Activated CD4-positive, alpha-beta T cell treated with anti-CD3 and anti-CD28 coated beads, Interleukin-2, amount 10 ng/mL, durations not matched to agents 7 days and 5 days (primary cell): ENCODE measurements around the gene ARHGEF38. TPM values are rescaled to one million over a fixed set of nuclear protein-coding genes. Genes with fewer than 3 reads are reported as not detected.

Experiments
- CTCF ChIA-PET: fragments of 350-600 bp; sonication (Branson Sonifier 250); formaldehyde crosslinking; loops from one replicate; lab custom pipeline; 2021; ENCODE audit warnings: antibody characterized with exemption; lab: Charles Lee
- POLR2A ChIA-PET: fragments of 350-600 bp; sonication (Branson Sonifier 250); formaldehyde crosslinking; loops from one replicate; lab custom pipeline; 2021; ENCODE audit warnings: antibody characterized with exemption; lab: Charles Lee
- DNase-seq: peaks from one replicate; pipeline ENCODE4 v3.0.0-alpha.2; 2020
- H3K27ac Mint-ChIP-seq: one replicate; pipeline ENCODE4 v1.8.0; 2021; ENCODE audit warnings: mild to moderate bottlenecking, moderate library complexity, mixed read lengths
- H3K27me3 Mint-ChIP-seq: one replicate; pipeline ENCODE4 v1.8.0; 2021; ENCODE audit warnings: mixed read lengths
- H3K36me3 Mint-ChIP-seq: one replicate; pipeline ENCODE4 v1.8.0; 2021; ENCODE audit warnings: low read depth, mixed read lengths
- H3K4me1 Mint-ChIP-seq: one replicate; pipeline ENCODE4 v1.8.0; 2021; ENCODE audit warnings: mixed read lengths
- H3K4me3 Mint-ChIP-seq: one replicate; pipeline ENCODE4 v1.8.0; 2021; ENCODE audit warnings: mild to moderate bottlenecking, moderate library complexity, mixed read lengths
- H3K9me3 Mint-ChIP-seq: one replicate; pipeline ENCODE4 v1.8.0; 2021; ENCODE audit warnings: mixed read lengths
- total RNA-seq, 2 experiments: library from RNA; stranded (reverse); gene quantifications; one replicate each; pipeline ENCODE4 v1.2.3, GENCODE V29; 2021

ARHGEF38 gene
- total RNA-seq, 2 experiments from 2014 or later, result not detected

DNA sequence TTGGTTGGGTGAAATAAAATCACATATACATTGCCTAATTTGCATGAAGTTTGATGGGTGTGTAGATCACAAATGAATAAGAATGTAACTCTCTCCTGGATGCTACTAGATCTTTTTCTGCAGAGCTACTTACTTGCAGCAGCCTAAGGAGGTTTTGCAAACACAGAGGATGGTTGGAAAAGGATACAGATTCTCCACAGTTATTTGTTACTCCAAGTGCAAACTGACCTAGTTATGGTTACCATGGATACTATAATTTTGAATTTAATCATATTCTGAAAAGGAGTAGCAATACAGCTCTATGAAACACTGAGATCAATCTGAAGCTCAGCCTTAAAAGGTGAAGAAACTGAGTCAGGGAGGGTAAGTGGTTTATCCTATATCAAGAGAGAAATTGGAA, 9.1 kb upstream of the ARHGEF38 start:
- no peaks in the 10 kb centered on the region for H3K9me3 Mint-ChIP-seq
- no peak for DNase-seq
- H3K27me3 Mint-ChIP-seq, result peaks cover 17% of the 10 kb centered on the region
- no peaks in the 10 kb centered on the region for H3K36me3 Mint-ChIP-seq
- peaks cover 11% of the 10 kb centered on the region for H3K4me1 Mint-ChIP-seq
- POLR2A ChIA-PET, result no interaction called here
- no peak overlapping the region for H3K4me3 Mint-ChIP-seq
- CTCF ChIA-PET, result interaction anchor here (1.3 kb wide), 1 partner anchor 12 kb away, joined by 5 read pairs; no protein-coding TSS in a partner anchor
- H3K27ac Mint-ChIP-seq, result no peak overlapping the region

GRCh38 chr4:105543881-105544280, 8.5 kb upstream of the ARHGEF38 start:
- Mint-ChIP-seq H3K36me3 (no peaks in the 10 kb centered on the region), H3K4me1 (peaks cover 11% of the 10 kb centered on the region), H3K9me3 (no peaks in the 10 kb centered on the region), H3K4me3 (no peak overlapping the region), H3K27ac (no peak overlapping the region), H3K27me3 (peaks cover 17% of the 10 kb centered on the region)
- CTCF ChIA-PET, result interaction anchor here (1.3 kb wide), 1 partner anchor 11 kb away, joined by 5 read pairs; no protein-coding TSS in a partner anchor
- no peak for DNase-seq
- POLR2A ChIA-PET, result no interaction called here

DNA sequence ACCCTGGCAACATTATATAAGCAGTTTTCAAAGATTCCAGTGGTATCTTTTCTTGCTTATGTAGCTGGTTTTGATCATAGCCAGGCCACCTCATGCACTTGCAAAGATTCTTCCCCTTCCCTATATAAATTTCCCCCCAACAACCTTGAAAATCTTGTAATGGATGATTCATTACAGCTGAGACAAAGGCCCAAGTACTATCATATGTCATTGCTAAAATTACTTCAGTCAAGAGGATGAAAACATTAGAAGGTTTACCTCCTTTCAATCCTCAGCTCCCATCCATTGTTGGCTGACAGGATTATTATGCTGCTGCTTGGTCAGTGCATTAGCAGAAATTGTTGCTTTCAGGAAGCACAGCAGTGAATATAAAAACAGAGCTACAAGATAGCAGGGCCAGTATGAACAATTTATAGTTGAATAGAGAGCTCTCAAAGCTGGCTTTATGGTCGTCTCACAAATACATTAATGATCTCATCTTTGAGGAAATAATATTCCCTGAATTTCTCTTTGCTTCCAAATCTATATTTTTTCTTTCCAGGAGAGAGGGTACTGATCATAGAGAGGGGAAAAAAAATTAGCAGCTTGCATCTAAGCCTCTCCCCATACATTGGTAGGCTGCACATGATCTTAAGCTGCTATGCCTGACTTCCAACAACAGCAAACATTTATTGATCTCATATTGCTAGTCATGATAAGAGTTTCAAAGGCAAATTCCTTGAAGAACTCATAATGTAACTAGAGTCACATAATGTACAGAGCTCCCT, 7.7 kb upstream of the ARHGEF38 start:
- POLR2A ChIA-PET, result no interaction called here
- Mint-ChIP-seq H3K27me3 (peaks cover 17% of the 10 kb centered on the region), H3K27ac (no peak overlapping the region), H3K4me1 (peaks cover 11% of the 10 kb centered on the region), H3K9me3 (no peaks in the 10 kb centered on the region), H3K4me3 (no peak overlapping the region), H3K36me3 (no peaks in the 10 kb centered on the region)
- no peak for DNase-seq
- CTCF ChIA-PET, result no interaction called here

DNA sequence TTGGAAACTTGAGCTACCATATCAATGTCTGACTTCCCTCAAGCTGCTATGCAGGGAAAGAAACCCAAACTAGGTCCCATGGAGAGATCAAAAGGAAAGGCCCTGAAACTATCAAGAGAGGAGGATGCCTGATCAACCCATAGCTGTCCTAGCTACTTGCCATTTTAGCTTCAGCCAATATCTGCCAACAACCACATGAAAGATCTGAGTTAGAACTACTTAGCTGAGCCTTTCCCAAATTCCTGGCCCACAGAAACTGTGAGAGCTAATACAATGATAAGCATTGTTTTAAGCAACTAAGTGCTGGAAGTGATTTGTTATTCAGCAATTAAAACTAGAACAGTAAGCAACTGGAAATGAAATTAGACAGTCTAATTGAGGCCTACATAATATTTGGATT, 6.3 kb upstream of the ARHGEF38 start:
- no peaks in the 10 kb centered on the region for H3K36me3 Mint-ChIP-seq
- POLR2A ChIA-PET, result no interaction called here
- CTCF ChIA-PET, result no interaction called here
- no peak overlapping the region for H3K4me3 Mint-ChIP-seq
- peaks cover 17% of the 10 kb centered on the region for H3K27me3 Mint-ChIP-seq
- no peak overlapping the region for H3K27ac Mint-ChIP-seq
- DNase-seq, result no peak
- no peaks in the 10 kb centered on the region for H3K9me3 Mint-ChIP-seq
- peaks cover 9% of the 10 kb centered on the region for H3K4me1 Mint-ChIP-seq

GRCh38 chr4:105547769-105548168, 4.7 kb upstream of the ARHGEF38 start:
- ChIA-PET CTCF (no interaction called here), POLR2A (no interaction called here)
- Mint-ChIP-seq H3K4me3 (no peak overlapping the region), H3K9me3 (no peaks in the 10 kb centered on the region), H3K27me3 (peaks cover 5% of the 10 kb centered on the region), H3K36me3 (no peaks in the 10 kb centered on the region), H3K27ac (no peak overlapping the region), H3K4me1 (no peaks in the 10 kb centered on the region)
- no peak for DNase-seq

DNA sequence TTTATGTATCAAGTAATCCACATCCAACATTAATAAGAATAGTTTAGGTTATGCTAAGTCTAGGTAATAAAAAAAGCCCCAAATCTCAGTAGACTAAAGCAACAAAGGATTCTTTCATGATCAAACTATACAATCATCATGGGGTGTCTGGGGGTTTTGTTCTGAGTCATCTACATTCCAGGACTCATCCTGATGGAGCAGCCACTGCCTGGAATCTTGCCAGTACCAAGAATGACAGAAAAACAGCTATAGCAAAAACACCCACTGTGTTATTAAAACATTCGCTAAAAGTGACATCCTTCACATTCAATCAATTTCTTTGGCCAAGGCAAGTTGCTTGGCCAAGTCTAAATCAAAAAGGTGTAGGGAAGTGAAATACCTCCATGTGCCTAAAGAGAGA, 3.9 kb upstream of the ARHGEF38 start:
- CTCF ChIA-PET, result interaction anchor here (1.5 kb wide), 1 partner anchor 74 kb away, joined by 3 read pairs; no protein-coding TSS in a partner anchor
- no peak overlapping the region for H3K27ac Mint-ChIP-seq
- POLR2A ChIA-PET, result no interaction called here
- DNase-seq, result no peak
- no peaks in the 10 kb centered on the region for H3K4me1 Mint-ChIP-seq
- no peaks in the 10 kb centered on the region for H3K36me3 Mint-ChIP-seq
- H3K27me3 Mint-ChIP-seq, result peaks cover 5% of the 10 kb centered on the region
- no peaks in the 10 kb centered on the region for H3K9me3 Mint-ChIP-seq
- H3K4me3 Mint-ChIP-seq, result no peak overlapping the region

- no peak overlapping the region for H3K27ac Mint-ChIP-seq
- POLR2A ChIA-PET, result no interaction called here
- H3K27me3 Mint-ChIP-seq, result no peaks in the 10 kb centered on the region
These were observed 1.8 kb upstream of the ARHGEF38 start for GRCh38 chr4:105550641-105551040.

DNA sequence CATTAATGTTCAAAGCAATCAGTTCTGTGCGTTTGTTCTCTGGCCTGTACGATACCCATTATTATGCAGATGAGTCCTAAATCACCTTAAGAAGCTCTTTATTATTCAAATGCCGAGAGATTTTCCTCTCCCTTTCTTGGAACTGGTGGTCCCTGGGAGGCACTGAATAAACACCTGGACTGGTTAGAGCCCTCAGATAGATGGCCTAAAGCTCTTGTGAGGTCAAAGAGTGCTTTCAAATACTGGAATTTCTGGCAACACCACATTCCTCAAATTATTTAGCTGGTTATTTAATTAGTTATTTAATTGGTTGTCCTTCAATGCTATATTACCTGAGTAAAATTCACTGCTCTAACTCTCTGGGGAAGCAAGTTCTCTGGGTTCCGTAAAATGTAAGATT, 3.0 kb downstream of the ARHGEF38 start:
- H3K36me3 Mint-ChIP-seq, result no peaks in the 10 kb centered on the region
- no peaks in the 10 kb centered on the region for H3K4me1 Mint-ChIP-seq
- peaks cover 3% of the 10 kb centered on the region for H3K27me3 Mint-ChIP-seq
- no peak overlapping the region for H3K4me3 Mint-ChIP-seq
- no peak for DNase-seq
- ChIA-PET CTCF (interaction anchor here (1.9 kb wide), 1 partner anchor 12 kb away, joined by 5 read pairs; no protein-coding TSS in a partner anchor), POLR2A (no interaction called here)
- no peaks in the 10 kb centered on the region for H3K9me3 Mint-ChIP-seq
- H3K27ac Mint-ChIP-seq, result no peak overlapping the region

More at GRCh38 chr4:105550641-105551040, 1.8 kb upstream of the ARHGEF38 start:
- CTCF ChIA-PET, result no interaction called here
- Mint-ChIP-seq H3K36me3 (no peaks in the 10 kb centered on the region), H3K4me1 (no peaks in the 10 kb centered on the region), H3K9me3 (no peaks in the 10 kb centered on the region), H3K4me3 (no peak overlapping the region)
- DNase-seq, result no peak

- no peaks in the 10 kb centered on the region for H3K4me1 Mint-ChIP-seq
- CTCF ChIA-PET, result no interaction called here
These were observed 3.8 kb downstream of the ARHGEF38 start for GRCh38 chr4:105556206-105556605.

GRCh38 chr4:105558277-105558676, 5.9 kb downstream of the ARHGEF38 start:
- Mint-ChIP-seq H3K4me1 (no peaks in the 10 kb centered on the region), H3K4me3 (no peak overlapping the region), H3K36me3 (no peaks in the 10 kb centered on the region), H3K27ac (no peak overlapping the region), H3K9me3 (no peaks in the 10 kb centered on the region), H3K27me3 (peaks cover 3% of the 10 kb centered on the region)
- POLR2A ChIA-PET, result no interaction called here
- DNase-seq, result no peak
- CTCF ChIA-PET, result no interaction called here

More at GRCh38 chr4:105556206-105556605, 3.8 kb downstream of the ARHGEF38 start:
- no peak overlapping the region for H3K27ac Mint-ChIP-seq
- POLR2A ChIA-PET, result no interaction called here
- no peaks in the 10 kb centered on the region for H3K36me3 Mint-ChIP-seq
- H3K9me3 Mint-ChIP-seq, result no peaks in the 10 kb centered on the region
- no peak overlapping the region for H3K4me3 Mint-ChIP-seq
- peaks cover 3% of the 10 kb centered on the region for H3K27me3 Mint-ChIP-seq
- no peak for DNase-seq

GRCh38 chr4:105560421-105560848, 8.0 kb downstream of the ARHGEF38 start:
- Mint-ChIP-seq H3K9me3 (no peaks in the 10 kb centered on the region), H3K36me3 (no peaks in the 10 kb centered on the region), H3K27me3 (peaks cover 3% of the 10 kb centered on the region), H3K4me1 (no peaks in the 10 kb centered on the region), H3K4me3 (no peak overlapping the region), H3K27ac (no peak overlapping the region)
- POLR2A ChIA-PET, result interaction anchor here (0.7 kb wide), 1 partner anchor 91 kb away, joined by 4 read pairs; no protein-coding TSS in a partner anchor
- CTCF ChIA-PET, result interaction anchor here (0.6 kb wide), 1 partner anchor 1042 kb away, joined by 3 read pairs; no protein-coding TSS in a partner anchor
- no peak for DNase-seq

GRCh38 chr4:105563352-105563751, 10.9 kb downstream of the ARHGEF38 start:
- POLR2A ChIA-PET, result no interaction called here
- H3K4me1 Mint-ChIP-seq, result no peaks in the 10 kb centered on the region

GRCh38 chr4:105568584-105568983, 16.2 kb downstream of the ARHGEF38 start:
- Mint-ChIP-seq H3K4me3 (no peak overlapping the region), H3K36me3 (no peaks in the 10 kb centered on the region), H3K9me3 (no peaks in the 10 kb centered on the region), H3K27ac (no peak overlapping the region), H3K4me1 (no peaks in the 10 kb centered on the region), H3K27me3 (peaks cover 5% of the 10 kb centered on the region)
- CTCF ChIA-PET, result no interaction called here
- POLR2A ChIA-PET, result no interaction called here
- no peak for DNase-seq

More at GRCh38 chr4:105563352-105563751, 10.9 kb downstream of the ARHGEF38 start:
- Mint-ChIP-seq H3K9me3 (no peaks in the 10 kb centered on the region), H3K36me3 (no peaks in the 10 kb centered on the region), H3K27me3 (peaks cover 5% of the 10 kb centered on the region), H3K4me3 (no peak overlapping the region), H3K27ac (no peak overlapping the region)
- no peak for DNase-seq
- CTCF ChIA-PET, result no interaction called here
